ENCODE results near the gene KIAA0232. TPM values are rescaled to one million over a fixed set of nuclear protein-coding genes. Genes with fewer than 3 reads are reported as not detected.

The KIAA0232 gene
- total RNA-seq, 4 donors from 2014 or later = 39.1 to 66.4 (median 60.4) TPM

DNA sequence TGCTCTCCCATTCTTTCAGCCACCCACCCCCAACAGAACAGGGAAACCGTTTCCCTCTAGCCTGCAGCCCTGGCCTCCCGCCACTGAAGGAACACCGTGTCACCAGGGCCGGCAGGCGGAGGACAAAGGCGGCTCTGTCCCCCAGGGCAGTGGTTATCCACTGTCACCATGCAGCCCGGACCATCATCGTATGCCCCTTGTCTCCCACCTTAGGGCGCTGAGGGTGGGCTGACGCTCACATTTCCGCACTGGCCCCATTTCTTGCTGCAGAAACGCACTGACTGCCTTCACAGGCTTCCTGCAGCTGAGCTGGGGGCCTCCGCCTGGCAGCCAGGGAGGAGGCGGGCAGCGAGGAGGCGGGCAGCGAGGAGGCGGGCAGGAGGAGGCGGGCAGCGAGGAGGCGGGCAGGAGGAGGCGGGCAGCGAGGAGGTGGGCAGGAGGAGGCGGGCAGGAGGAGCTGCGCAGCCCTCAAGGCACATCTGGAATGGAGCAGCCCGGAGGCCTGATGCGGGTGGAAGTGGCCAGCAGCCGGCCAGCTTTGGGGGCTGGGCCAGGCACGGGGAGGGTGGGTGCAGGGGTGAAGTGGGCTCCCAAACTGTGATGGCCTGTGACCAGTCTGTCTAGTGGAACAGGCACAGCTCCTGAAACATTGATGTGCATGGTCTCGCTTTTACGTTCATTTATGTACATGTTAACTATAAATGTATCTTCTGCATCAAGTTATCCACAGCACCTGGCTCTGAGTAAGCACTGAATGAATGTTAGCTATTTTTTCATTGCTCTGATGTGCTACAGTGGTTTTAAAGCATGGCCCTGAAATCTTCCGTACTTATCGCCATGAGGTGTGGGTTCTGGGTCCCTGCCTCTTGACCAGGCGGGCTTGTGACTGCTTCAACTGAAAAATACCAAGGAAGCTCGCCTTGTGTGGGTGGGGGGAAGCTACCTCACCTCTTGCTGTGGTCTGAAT lies 20.6 kb upstream of the KIAA0232 start:
- H3K4me3 ChIP-seq = no peak overlapping the region
- H3K27ac ChIP-seq = no peak overlapping the region
- ATAC-seq (no peak), DNase-seq (no peak)
- intact Hi-C loops (cut with DNase I; ENCODE audit: low total_unique reads) (no loop called here), in situ Hi-C loops (cut with MboI; ENCODE audit: low sequenced_read_pairs in 4 of 4) (no loop called here)
- H3K36me3 ChIP-seq = no peaks in the 10 kb centered on the region
- TF ChIP-seq POLR2A (IDR thresholded peaks at IDR 0.05) = no peak
- TF ChIP-seq, protein P1, sequence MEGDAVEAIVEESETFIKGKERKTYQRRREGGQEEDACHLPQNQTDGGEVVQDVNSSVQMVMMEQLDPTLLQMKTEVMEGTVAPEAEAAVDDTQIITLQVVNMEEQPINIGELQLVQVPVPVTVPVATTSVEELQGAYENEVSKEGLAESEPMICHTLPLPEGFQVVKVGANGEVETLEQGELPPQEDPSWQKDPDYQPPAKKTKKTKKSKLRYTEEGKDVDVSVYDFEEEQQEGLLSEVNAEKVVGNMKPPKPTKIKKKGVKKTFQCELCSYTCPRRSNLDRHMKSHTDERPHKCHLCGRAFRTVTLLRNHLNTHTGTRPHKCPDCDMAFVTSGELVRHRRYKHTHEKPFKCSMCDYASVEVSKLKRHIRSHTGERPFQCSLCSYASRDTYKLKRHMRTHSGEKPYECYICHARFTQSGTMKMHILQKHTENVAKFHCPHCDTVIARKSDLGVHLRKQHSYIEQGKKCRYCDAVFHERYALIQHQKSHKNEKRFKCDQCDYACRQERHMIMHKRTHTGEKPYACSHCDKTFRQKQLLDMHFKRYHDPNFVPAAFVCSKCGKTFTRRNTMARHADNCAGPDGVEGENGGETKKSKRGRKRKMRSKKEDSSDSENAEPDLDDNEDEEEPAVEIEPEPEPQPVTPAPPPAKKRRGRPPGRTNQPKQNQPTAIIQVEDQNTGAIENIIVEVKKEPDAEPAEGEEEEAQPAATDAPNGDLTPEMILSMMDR (IDR thresholded peaks at IDR 0.05 in 4 of 5, conservative IDR thresholded peaks at IDR 0.05 in 1 of 5) = no peak
- no peaks in the 10 kb centered on the region for H3K27me3 ChIP-seq
- no peaks in the 10 kb centered on the region for H3K9me3 ChIP-seq
- no peaks in the 10 kb centered on the region for H3K4me1 ChIP-seq

- Histone ChIP-seq H3K4me3 (no peak overlapping the region), H3K4me1 (peaks cover 2 to 10% of the 10 kb centered on the region in 2 donors), H3K27me3 (no peaks in the 10 kb centered on the region), H3K27ac (no peak overlapping the region), H3K36me3 (no peaks in the 10 kb centered on the region), H3K9me3 (no peaks in the 10 kb centered on the region)
- DNase-seq (no peak), ATAC-seq (no peak)
- in situ Hi-C loops (cut with MboI; ENCODE audit: low sequenced_read_pairs in 4 of 4) (no loop called here), intact Hi-C loops (cut with DNase I; ENCODE audit: low total_unique reads) (no loop called here)
- TF ChIP-seq, protein P1 (IDR thresholded peaks at IDR 0.05 in 4 of 5, conservative IDR thresholded peaks at IDR 0.05 in 1 of 5) = no peak
These were observed 19.1 kb upstream of the KIAA0232 start for GRCh38 chr4:6763330-6763851.

DNA sequence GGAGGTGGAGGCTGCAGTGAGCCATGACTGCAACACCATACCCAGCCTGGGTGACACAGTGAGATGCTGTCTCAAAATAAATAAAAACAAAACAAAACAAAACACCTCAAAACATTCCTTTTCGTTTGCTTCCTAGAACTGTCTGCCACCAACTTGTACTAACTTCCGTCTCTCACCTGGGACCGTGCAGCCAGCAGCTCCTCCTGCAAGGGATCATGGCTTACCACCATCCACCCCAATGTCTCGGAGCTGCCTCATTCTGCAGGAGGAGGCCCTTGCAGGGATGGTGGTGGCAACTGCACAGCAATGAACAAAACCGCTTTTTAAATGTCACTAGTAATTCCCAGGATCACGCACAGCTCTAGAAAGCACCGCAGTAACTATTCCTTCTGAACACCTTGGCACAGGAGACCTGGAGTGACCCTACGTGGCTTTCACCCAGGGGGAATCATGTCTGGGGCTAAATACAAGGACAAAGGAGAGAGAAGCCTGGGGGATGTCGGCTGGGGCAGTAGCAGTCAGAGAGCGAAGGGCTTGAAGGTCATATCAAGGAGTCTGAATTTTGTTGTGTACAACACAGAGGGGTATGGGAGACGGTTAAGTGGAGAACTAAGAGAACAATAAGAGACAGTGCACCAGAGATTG lies 17.4 kb upstream of the KIAA0232 start:
- intact Hi-C loops (cut with DNase I; ENCODE audit: low total_unique reads) (no loop called here), in situ Hi-C loops (cut with MboI; ENCODE audit: low sequenced_read_pairs in 4 of 4) (no loop called here)
- H3K4me3 ChIP-seq = no peak overlapping the region
- TF ChIP-seq, protein P1 (IDR thresholded peaks at IDR 0.05 in 4 of 5, conservative IDR thresholded peaks at IDR 0.05 in 1 of 5) = no peak
- TF ChIP-seq POLR2A (IDR thresholded peaks at IDR 0.05) = no peak
- DNase-seq (no peak), ATAC-seq (no peak)
- H3K27ac ChIP-seq = no peak overlapping the region
- no peaks in the 10 kb centered on the region for H3K36me3 ChIP-seq
- peaks cover 10 to 25% of the 10 kb centered on the region in 2 donors for H3K4me1 ChIP-seq
- no peaks in the 10 kb centered on the region for H3K27me3 ChIP-seq
- H3K9me3 ChIP-seq = no peaks in the 10 kb centered on the region

GRCh38 chr4:6765703-6766102 lies 16.8 kb upstream of the KIAA0232 start:
- intact Hi-C loops (cut with DNase I; ENCODE audit: low total_unique reads) = no loop called here

More at GRCh38 chr4:6765703-6766102, 16.8 kb upstream of the KIAA0232 start:
- no peak overlapping the region for H3K27ac ChIP-seq
- H3K4me3 ChIP-seq = no peak overlapping the region
- H3K36me3 ChIP-seq = no peaks in the 10 kb centered on the region
- in situ Hi-C loops (cut with MboI; ENCODE audit: low sequenced_read_pairs in 4 of 4) = no loop called here
- TF ChIP-seq, protein P1 (IDR thresholded peaks at IDR 0.05 in 4 of 5, conservative IDR thresholded peaks at IDR 0.05 in 1 of 5) = no peak
- no peak for TF ChIP-seq POLR2A (IDR thresholded peaks at IDR 0.05)
- DNase-seq (no peak), ATAC-seq (no peak)
- peaks cover 16 to 31% of the 10 kb centered on the region in 2 donors for H3K4me1 ChIP-seq
- H3K9me3 ChIP-seq = no peaks in the 10 kb centered on the region
- no peaks in the 10 kb centered on the region for H3K27me3 ChIP-seq
